Kidney (tissue), 14 donors: ENCODE results near the gene SYCE1L. TPM values are rescaled to one million over a fixed set of nuclear protein-coding genes. Genes with fewer than 3 reads are reported as not detected.

ENCODE experiments used
- DNase-seq, 5 donors: peaks; one replicate each; pipeline ENCODE4 v3.0.0-alpha.2; 2013 to 2020
- FAIRE-seq: peaks from 2 replicates; lab custom pipeline; 2012; peaks lifted over from hg19 to GRCh38; lab: Jason Lieb, UNC
- H3K27ac ChIP-seq, 2 donors: one replicate each; pipeline ENCODE4 v1.7.0; 2013; ENCODE audit warnings: low read depth in 2 of 2, low read length in 2 of 2, inconsistent platforms in 1 of 2
- H3K27me3 ChIP-seq: one replicate; pipeline ENCODE4 v1.7.1; 2013; ENCODE audit warnings: low read length, inconsistent platforms; ENCODE audit not compliant: control insufficient read depth, insufficient read depth
- H3K36me3 ChIP-seq, 3 donors: one replicate each; pipeline versions ENCODE4 v1.7.0 to v1.7.1; 2013; ENCODE audit warnings: low read length in 3 of 3, control low read depth in 1 of 3, inconsistent platforms in 1 of 3; ENCODE audit not compliant: insufficient read depth in 3 of 3, control insufficient read depth in 2 of 3
- H3K4me1 ChIP-seq, 3 donors: one replicate each; pipeline versions ENCODE4 v1.7.0 to v1.7.1; 2013; ENCODE audit warnings: low read length in 3 of 3, inconsistent platforms in 1 of 3, low read depth in 1 of 3; ENCODE audit not compliant: control insufficient read depth in 2 of 3, insufficient read depth in 2 of 3
- H3K4me3 ChIP-seq, 3 donors: one replicate each; pipeline versions ENCODE4 v1.7.0 to v1.8.1; 2013; ENCODE audit warnings: low read length in 3 of 3, control low read depth in 1 of 3, inconsistent platforms in 1 of 3
- H3K9ac ChIP-seq, 3 donors: one replicate each; pipeline versions ENCODE4 v1.7.0 to v1.7.1; 2013; ENCODE audit warnings: low read length in 3 of 3, control low read depth in 1 of 3, inconsistent platforms in 1 of 3
- H3K9me3 ChIP-seq, 3 donors: one replicate each; pipeline versions ENCODE4 v1.7.0 to v1.7.1; 2013; ENCODE audit warnings: low read length in 3 of 3, control low read depth in 1 of 3, inconsistent platforms in 1 of 3; ENCODE audit not compliant: control insufficient read depth in 2 of 3, insufficient read depth in 1 of 3
- intact Hi-C: fragments of 100-400 bp; cut with DNase I; formaldehyde crosslinking; loops from one replicate; pipeline ENCODE4 v1.11.1; 2022
- polyA plus RNA-seq: library from polyadenylated mRNA; stranded (reverse); fragments of 350-450 nt; fragmentation: Illumina TruSeq; extraction: RNeasy Lipid Tissue Mini Kit (QIAGEN cat#74804); gene quantifications from one replicate; pipeline ENCODE4 v1.2.3, GENCODE V29; 2014; ENCODE audit warnings: low read depth, low replicate concordance; ENCODE audit not compliant: insufficient read depth
- total RNA-seq: library from RNA; stranded (reverse); fragmentation: NEBNext Ultra II Directional; extraction: Animal tissue kit (Norgen Biotek cat#: 25700); gene quantifications from one replicate; pipeline ENCODE4 v1.2.1, GENCODE V29; 2021
- TF ChIP-seq, protein P1 (sequence below): IDR thresholded peaks from 3 replicates; pipeline ENCODE4 v1.5.1; 2012; ENCODE audit warnings: mild to moderate bottlenecking, moderate library complexity, borderline replicate concordance; ENCODE audit not compliant: insufficient read depth; ENCODE audit errors: extremely low read depth
- donor health status: control.
- donor health status: control.
- donor health status: control.
- donor health status: control.
- donor health status: control.
- donor health status: DM: yes; HTN: yes; CAD: no.
- donor health status: Normal renal cell carcinoma (clear cell type).

The SYCE1L gene
- total and polyA plus RNA-seq, 2 donors from 2014 or later = 7.1 to 9.7 TPM

DNA sequence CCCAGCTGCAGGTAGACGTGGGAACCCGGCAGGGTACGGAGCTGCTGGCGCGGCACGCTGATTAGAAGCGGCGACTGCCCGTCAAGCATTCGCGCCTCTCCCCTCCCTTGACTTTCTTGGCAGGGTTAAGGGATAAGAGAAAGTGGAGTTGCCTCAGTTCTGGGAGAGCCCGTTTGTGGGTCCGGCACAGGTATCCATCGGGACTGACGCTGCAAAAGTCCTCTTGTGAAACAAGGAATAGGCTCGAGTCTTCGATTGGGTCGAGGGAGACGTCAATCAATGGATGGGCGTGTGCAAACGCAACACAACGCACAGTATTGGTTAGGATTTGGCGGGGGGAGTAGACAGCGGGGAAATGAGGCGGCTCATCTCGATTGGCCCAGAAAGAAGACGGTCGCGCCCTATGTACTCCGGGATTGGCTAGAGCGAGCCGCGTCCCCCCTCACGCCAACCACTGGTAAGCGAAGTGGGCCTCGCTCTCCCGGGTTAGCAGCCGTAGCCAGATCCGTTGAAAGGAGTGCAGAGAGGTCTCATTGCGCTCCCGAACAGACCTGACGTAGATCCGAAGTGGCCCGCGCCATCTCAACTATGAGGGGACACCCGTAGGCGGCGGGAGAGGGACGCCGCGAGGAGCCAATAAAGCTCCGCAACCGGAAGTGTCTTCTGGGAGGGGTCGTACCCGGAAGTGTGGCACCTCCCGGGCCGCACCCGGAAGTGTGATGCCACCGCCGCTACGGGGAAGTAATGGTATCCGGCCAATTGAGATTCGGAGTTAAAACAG, 8.5 kb upstream of the SYCE1L start, which contains the start of gene MON1B:
MON1B (plus strand) TSS at position 713 of the 781 bp plus-strand sequence. CDS start 296 bp downstream, outside the sequence.
- TF ChIP-seq, protein P1, sequence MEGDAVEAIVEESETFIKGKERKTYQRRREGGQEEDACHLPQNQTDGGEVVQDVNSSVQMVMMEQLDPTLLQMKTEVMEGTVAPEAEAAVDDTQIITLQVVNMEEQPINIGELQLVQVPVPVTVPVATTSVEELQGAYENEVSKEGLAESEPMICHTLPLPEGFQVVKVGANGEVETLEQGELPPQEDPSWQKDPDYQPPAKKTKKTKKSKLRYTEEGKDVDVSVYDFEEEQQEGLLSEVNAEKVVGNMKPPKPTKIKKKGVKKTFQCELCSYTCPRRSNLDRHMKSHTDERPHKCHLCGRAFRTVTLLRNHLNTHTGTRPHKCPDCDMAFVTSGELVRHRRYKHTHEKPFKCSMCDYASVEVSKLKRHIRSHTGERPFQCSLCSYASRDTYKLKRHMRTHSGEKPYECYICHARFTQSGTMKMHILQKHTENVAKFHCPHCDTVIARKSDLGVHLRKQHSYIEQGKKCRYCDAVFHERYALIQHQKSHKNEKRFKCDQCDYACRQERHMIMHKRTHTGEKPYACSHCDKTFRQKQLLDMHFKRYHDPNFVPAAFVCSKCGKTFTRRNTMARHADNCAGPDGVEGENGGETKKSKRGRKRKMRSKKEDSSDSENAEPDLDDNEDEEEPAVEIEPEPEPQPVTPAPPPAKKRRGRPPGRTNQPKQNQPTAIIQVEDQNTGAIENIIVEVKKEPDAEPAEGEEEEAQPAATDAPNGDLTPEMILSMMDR = no peak
- peak within 1 kb of the TSS; percentile 98 to 99 for H3K27ac ChIP-seq
- intact Hi-C loops = no loop called here
- peak within 1 kb of the TSS; percentile 89 to 98 (median 90) for H3K9ac ChIP-seq
- H3K27me3 ChIP-seq = no peaks in the 10 kb centered on the region
- peak within 1 kb of the TSS; percentile 76 to 100 (median 98) for H3K4me3 ChIP-seq
- H3K9me3 ChIP-seq = no peaks in the 10 kb centered on the region
- FAIRE-seq = peak; percentile 99
- peaks cover 0 to 11% (median 8%) of the 10 kb centered on the region in 3 donors for H3K36me3 ChIP-seq
- peak; percentile 98 to 100 (median 99) for DNase-seq
- peaks cover 0 to 11% (median 9%) of the 10 kb centered on the region in 3 donors for H3K4me1 ChIP-seq

DNA sequence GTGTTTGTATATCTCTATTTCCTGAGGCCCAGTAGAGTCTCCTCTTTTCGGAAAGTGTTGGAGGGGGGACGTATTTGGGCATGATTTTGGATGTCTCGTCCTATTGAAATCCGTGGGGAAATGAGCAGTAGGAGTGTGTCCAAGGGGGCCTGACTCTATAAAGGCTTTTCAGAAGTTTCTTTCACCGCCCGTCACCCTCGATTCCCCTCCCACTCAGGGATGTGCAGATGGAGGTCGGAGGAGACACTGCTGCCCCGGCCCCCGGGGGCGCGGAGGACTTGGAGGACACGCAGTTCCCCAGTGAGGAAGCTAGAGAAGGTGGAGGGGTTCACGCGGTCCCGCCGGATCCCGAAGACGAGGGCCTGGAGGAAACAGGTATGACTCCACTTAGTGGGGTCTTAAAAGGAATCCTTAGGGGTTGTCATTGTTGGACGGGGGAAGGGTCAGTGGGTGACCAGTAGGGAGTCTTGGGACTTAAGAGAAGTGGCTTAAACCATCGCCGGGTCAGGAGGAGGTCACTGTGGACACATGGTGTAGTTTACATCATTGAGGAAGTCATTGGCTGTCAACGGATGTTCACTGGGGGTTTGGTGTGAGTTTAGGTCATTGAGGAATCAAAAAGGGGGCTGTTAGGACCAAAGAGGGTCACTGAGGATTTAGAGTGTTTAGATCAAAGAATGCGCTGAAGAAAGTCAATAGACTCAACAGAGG, 7.8 kb upstream of the SYCE1L start:
- H3K4me3 ChIP-seq = peak overlapping the region; percentile 76 to 100 (median 98)
- peak overlapping the region; percentile 78 to 98 (median 90) for H3K9ac ChIP-seq
- no peaks in the 10 kb centered on the region for H3K27me3 ChIP-seq
- TF ChIP-seq, protein P1 = no peak
- no peak for FAIRE-seq
- H3K9me3 ChIP-seq = no peaks in the 10 kb centered on the region
- peak overlapping the region; percentile 98 to 99 for H3K27ac ChIP-seq
- H3K36me3 ChIP-seq = peaks cover 0 to 15% (median 10%) of the 10 kb centered on the region in 3 donors
- intact Hi-C loops = no loop called here
- DNase-seq = peak in 4 of 5 donors; percentile 13 to 84 (median 60)
- H3K4me1 ChIP-seq = peaks cover 0 to 11% (median 9%) of the 10 kb centered on the region in 3 donors

DNA sequence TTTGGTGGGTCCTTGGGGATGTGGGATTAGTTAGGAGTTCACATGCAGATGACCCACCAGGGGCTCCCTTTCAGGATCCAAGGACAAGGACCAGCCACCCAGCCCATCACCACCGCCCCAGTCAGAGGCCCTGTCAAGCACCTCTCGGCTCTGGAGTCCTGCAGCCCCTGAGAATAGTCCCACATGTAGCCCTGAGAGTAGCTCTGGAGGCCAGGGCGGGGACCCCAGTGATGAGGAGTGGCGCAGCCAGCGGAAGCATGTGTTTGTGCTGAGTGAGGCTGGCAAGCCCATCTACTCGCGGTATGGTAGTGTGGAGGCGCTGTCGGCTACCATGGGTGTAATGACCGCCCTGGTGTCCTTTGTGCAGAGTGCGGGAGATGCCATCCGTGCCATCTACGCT, 5.8 kb upstream of the SYCE1L start:
- Histone ChIP-seq H3K9ac (no peak overlapping the region), H3K27me3 (no peaks in the 10 kb centered on the region), H3K36me3 (peaks cover 0 to 20% (median 19%) of the 10 kb centered on the region in 3 donors), H3K4me3 (no peak overlapping the region), H3K27ac (no peak overlapping the region), H3K9me3 (no peaks in the 10 kb centered on the region), H3K4me1 (peaks cover 0 to 11% (median 9%) of the 10 kb centered on the region in 3 donors)
- FAIRE-seq = no peak
- intact Hi-C loops = no loop called here
- peak in 1 of 5 donors; percentile 65 for DNase-seq
- TF ChIP-seq, protein P1 = no peak
